T-helper 1 cell treated with Interleukin-12 subunit alpha and Interleukin-12 subunit beta and Interleukin-4 antibody, amounts not matched to agents 30 μg/mL and 1 μg/mL, for 36 hours (primary cell): ENCODE results near the gene GNAQ.
A peak's percentile ranks its signal among the peaks of the same experiment; 100 is the strongest.

Experiments
- H3K27ac Mint-ChIP-seq: one replicate; pipeline ENCODE4 v1.8.0; 2021; ENCODE audit warnings: mild to moderate bottlenecking, mixed read lengths
- H3K27me3 Mint-ChIP-seq: one replicate; pipeline ENCODE4 v1.8.0; 2021; ENCODE audit warnings: low read depth, mixed read lengths
- H3K36me3 Mint-ChIP-seq: one replicate; pipeline ENCODE4 v1.8.0; 2021; ENCODE audit warnings: low read depth, mixed read lengths
- H3K4me1 Mint-ChIP-seq: one replicate; pipeline ENCODE4 v1.8.0; 2021; ENCODE audit warnings: low read depth, mixed read lengths
- H3K4me3 Mint-ChIP-seq: one replicate; pipeline ENCODE4 v1.8.0; 2021; ENCODE audit warnings: mild to moderate bottlenecking, moderate library complexity, mixed read lengths
- H3K9me3 Mint-ChIP-seq: one replicate; pipeline ENCODE4 v1.8.0; 2021; ENCODE audit warnings: mixed read lengths

GNAQ gene

DNA sequence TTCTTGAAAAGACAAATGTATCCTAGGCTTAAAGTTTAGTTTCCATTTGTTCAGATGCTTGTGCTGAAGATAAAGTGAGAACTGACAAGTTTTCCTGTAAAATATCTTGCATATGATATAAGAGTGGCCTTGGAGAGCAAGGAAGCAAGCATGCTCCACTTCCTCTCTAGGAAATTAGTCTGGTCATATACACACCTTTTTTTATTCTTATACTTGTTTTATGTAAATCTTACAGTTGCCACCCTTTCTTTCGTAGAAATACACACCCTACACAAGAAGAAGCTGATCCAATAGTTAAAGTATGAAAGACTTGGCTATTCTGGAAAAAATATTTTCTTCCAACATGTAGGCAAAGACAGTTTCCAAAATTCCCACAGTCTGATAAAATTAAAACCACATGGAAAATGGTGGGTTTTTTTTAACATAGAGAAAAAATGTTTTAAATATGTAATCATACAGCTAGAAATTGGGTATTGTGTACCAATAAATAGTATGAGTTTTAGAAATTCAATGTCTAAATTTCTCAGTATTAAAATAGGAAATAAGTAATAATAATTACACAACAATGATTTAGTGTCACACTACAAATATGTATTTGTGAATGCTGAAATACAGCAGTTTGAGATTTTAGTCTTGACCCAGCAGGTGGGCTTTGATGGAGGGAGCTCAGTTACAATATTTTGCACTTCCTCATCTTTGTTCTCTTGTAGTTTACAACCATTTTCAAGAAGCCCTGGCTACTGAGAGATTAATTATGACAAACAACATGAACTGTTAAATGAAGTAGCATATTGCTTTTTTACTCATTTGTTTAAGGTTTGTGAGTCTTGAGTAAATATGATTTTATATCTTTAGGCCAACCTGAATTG lies 197.8 kb downstream of the GNAQ start:
- no peaks in the 10 kb centered on the region for H3K36me3 Mint-ChIP-seq
- H3K9me3 Mint-ChIP-seq = no peaks in the 10 kb centered on the region
- H3K27me3 Mint-ChIP-seq = no peaks in the 10 kb centered on the region
- peaks cover 9% of the 10 kb centered on the region for H3K4me1 Mint-ChIP-seq
- H3K4me3 Mint-ChIP-seq = no peak overlapping the region
- no peak overlapping the region for H3K27ac Mint-ChIP-seq

DNA sequence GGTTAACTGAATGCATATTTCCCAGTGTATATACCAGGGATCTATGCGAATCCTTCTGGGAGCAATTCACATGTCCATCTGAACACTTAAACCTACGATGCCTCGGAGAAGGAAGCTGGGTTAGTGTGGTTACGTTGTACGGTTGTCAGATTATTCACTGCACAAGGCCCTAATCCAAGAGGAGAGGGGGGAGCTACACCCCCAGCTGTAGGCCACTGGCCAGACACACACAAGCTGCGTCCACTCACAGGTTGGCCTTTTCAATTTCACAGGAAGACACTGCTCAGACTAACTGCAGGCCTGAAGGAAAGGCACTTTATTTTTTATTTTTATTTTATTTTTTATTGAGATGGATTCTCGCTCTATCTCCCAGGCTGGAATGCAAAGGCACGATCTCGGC lies 199.0 kb downstream of the GNAQ start:
- H3K9me3 Mint-ChIP-seq = no peaks in the 10 kb centered on the region
- peaks cover 12% of the 10 kb centered on the region for H3K4me1 Mint-ChIP-seq
- no peaks in the 10 kb centered on the region for H3K36me3 Mint-ChIP-seq
- H3K27me3 Mint-ChIP-seq = no peaks in the 10 kb centered on the region
- no peak overlapping the region for H3K4me3 Mint-ChIP-seq
- no peak overlapping the region for H3K27ac Mint-ChIP-seq

- Mint-ChIP-seq H3K36me3 (no peaks in the 10 kb centered on the region), H3K27me3 (no peaks in the 10 kb centered on the region), H3K4me3 (no peak overlapping the region), H3K27ac (no peak overlapping the region), H3K4me1 (peaks cover 18% of the 10 kb centered on the region), H3K9me3 (no peaks in the 10 kb centered on the region)
Measured at GRCh38 chr9:77831781-77832180, 199.8 kb downstream of the GNAQ start.

GRCh38 chr9:77830618-77831285 lies 200.9 kb downstream of the GNAQ start:
- H3K27me3 Mint-ChIP-seq = no peaks in the 10 kb centered on the region
- H3K9me3 Mint-ChIP-seq = no peaks in the 10 kb centered on the region
- H3K36me3 Mint-ChIP-seq = no peaks in the 10 kb centered on the region
- H3K4me3 Mint-ChIP-seq = no peak overlapping the region
- H3K4me1 Mint-ChIP-seq = peaks cover 18% of the 10 kb centered on the region
- no peak overlapping the region for H3K27ac Mint-ChIP-seq

DNA sequence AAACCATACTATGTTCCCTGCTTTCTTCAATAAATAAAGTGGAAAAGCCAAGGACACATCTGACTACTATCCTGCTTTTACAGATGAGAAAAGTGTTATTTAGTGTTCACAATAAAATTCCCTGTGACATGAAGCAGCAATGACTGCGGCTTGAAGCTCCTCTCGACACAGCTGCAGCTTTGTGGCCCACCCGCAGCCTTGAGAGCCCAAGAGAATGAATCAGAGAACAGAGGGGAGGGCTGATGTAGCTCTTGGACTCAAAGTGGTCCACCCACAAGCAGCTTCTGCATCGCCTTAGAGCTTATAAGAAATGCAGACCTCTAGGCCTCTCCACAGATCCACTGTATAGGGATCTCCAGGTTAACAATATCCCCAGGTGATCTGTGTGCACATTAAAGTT lies 202.2 kb downstream of the GNAQ start:
- Mint-ChIP-seq H3K27me3 (no peaks in the 10 kb centered on the region), H3K4me1 (peaks cover 15% of the 10 kb centered on the region)

DNA sequence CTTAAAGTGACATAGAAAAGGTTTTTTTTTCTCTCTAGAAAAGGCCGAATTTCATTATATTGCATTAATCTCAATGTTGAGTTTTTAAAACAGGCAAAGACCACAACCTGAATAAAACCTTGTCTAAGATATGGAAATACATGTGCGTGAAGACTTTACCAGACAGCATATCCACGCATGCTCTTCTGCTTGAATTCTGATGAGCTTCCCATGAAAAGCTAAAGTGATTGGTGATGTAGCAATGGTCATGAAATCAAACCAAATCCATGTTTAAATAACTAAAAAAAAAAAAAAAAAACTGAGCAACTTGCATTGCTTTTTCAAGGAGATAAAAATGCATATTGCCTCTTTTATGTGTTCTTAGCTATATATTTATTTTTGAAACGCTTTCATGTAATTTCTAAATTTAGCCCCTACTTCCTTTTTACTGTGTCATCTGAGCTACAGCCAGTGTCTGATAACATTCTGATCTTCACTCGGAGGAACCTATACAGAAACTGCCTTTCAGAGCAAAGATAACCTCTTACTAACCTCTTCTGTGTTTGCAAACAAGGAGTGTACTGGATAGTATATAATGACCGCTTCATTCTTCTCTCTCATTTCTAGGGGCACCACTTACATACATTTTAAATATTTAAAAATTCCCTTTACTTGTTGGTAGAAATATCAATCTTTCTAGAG lies 204.4 kb downstream of the GNAQ start:
- Mint-ChIP-seq H3K9me3 (no peaks in the 10 kb centered on the region), H3K4me3 (no peak overlapping the region), H3K27me3 (no peaks in the 10 kb centered on the region), H3K4me1 (peaks cover 17% of the 10 kb centered on the region), H3K36me3 (peaks cover 2% of the 10 kb centered on the region), H3K27ac (no peak overlapping the region)

More for the DNA sequence above, 202.2 kb downstream of the GNAQ start:
- Mint-ChIP-seq H3K27ac (no peak overlapping the region), H3K4me3 (no peak overlapping the region), H3K36me3 (no peaks in the 10 kb centered on the region), H3K9me3 (no peaks in the 10 kb centered on the region)

- H3K9me3 Mint-ChIP-seq = no peaks in the 10 kb centered on the region
- H3K4me1 Mint-ChIP-seq = peaks cover 17% of the 10 kb centered on the region
Measured at GRCh38 chr9:77826621-77827020, 205.0 kb downstream of the GNAQ start.

DNA sequence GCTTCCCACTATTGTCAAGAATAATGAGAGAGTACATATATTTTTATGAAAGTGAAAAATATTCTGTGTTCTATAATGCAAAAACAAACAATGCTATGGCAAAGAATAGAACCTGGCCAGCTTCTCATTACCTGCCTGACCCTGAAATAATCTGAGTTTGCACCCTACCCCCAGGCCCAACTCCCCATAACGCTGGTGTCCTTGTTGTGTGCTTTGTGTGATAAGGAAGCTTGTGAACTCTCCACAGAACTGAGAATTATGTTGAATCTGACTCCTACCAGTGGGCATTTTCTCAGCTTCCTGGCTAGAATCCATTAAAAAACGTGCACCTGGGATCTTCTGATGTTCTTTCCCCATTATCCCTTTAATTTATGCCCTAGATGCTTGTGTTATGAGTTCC lies 205.5 kb downstream of the GNAQ start:
- no peak overlapping the region for H3K27ac Mint-ChIP-seq

More at GRCh38 chr9:77826621-77827020, 205.0 kb downstream of the GNAQ start:
- no peaks in the 10 kb centered on the region for H3K27me3 Mint-ChIP-seq
- no peak overlapping the region for H3K4me3 Mint-ChIP-seq
- peaks cover 2% of the 10 kb centered on the region for H3K36me3 Mint-ChIP-seq
- no peak overlapping the region for H3K27ac Mint-ChIP-seq

DNA sequence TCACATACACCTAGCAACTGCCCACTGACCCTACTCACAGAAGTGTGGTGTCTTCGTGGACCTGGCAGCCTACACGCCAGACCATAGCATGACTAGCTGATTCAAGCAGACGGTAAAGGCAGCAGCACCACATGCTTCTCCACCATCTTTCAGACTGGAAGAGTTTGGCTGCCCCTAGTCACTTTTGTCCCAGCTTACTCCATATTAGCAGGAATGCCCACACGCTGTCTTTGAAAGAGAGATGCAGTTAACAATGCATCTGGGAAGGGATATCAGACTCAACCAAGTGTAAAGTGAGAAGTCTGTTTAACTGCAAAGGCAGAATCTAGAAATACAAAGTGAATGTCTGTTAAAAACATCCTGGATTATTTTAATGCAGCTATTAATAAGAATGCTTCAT lies 206.2 kb downstream of the GNAQ start:
- H3K36me3 Mint-ChIP-seq = peaks cover 2% of the 10 kb centered on the region
- no peaks in the 10 kb centered on the region for H3K9me3 Mint-ChIP-seq
- H3K4me1 Mint-ChIP-seq = peaks cover 17% of the 10 kb centered on the region
- H3K27ac Mint-ChIP-seq = no peak overlapping the region
- H3K27me3 Mint-ChIP-seq = no peaks in the 10 kb centered on the region
- no peak overlapping the region for H3K4me3 Mint-ChIP-seq

More for the DNA sequence above, 205.5 kb downstream of the GNAQ start:
- H3K9me3 Mint-ChIP-seq = no peaks in the 10 kb centered on the region
- no peak overlapping the region for H3K4me3 Mint-ChIP-seq
- peaks cover 2% of the 10 kb centered on the region for H3K36me3 Mint-ChIP-seq
- H3K4me1 Mint-ChIP-seq = peaks cover 17% of the 10 kb centered on the region
- no peaks in the 10 kb centered on the region for H3K27me3 Mint-ChIP-seq

- Mint-ChIP-seq H3K9me3 (no peaks in the 10 kb centered on the region), H3K4me3 (no peak overlapping the region), H3K27me3 (no peaks in the 10 kb centered on the region), H3K4me1 (peaks cover 19% of the 10 kb centered on the region), H3K36me3 (peaks cover 4% of the 10 kb centered on the region), H3K27ac (peak overlapping the region; percentile 49)
Measured at GRCh38 chr9:77820293-77820954, 211.2 kb downstream of the GNAQ start.

DNA sequence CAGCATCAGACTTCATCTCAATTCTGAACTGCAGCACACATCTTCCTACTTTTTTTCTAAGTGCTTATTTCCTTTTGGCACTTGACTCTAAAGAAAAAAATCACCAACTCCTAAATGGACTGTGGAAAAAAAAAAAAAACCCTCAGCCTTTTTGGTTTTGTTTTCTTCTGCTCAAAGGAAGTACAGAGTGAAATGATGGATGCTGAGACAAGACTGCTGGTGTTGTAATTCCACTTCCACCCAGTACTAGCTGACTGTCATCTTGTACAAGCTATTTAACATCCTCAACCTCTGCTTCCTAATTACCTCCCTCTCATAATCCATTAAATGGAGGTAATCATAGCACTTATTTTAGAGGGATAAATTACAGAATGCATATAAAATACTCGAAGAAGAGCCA lies 212.0 kb downstream of the GNAQ start:
- Mint-ChIP-seq H3K27ac (no peak overlapping the region), H3K36me3 (peaks cover 6% of the 10 kb centered on the region), H3K4me3 (no peak overlapping the region), H3K4me1 (peaks cover 19% of the 10 kb centered on the region), H3K9me3 (no peaks in the 10 kb centered on the region), H3K27me3 (no peaks in the 10 kb centered on the region)

GRCh38 chr9:77817590-77818311 lies 213.9 kb downstream of the GNAQ start:
- Mint-ChIP-seq H3K9me3 (no peaks in the 10 kb centered on the region), H3K4me3 (no peak overlapping the region)

DNA sequence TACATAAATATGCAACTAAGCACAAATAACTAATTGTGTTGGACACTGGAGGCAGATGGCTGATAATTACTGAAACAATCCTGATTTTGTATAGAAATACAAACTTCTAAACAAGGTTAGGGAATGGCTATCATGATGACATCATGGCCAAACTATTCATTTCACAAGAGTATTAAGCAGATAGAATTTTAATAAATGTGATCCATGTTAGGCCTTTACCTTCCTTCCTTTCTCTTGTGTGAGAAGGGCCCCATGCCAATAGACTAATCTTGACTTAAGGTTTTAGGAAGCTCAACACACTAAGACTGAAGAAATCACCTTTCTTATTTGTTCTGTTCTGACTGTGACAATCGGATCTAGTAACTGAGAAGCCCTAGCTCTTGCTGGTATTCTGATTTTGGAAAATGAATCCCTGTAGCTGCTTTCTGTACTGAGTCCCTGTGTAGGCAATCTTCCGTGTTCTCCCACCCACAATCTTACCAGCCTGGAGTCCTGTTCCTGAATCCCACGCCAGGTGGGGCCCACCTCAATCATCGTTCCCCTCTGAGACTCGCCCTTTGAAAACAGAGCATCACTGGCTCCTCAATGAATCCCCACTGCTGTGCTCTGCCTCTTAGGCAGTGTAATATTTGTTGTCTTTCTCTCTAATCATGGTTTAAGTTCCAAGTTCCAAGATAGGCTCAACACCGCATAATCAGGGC lies 214.8 kb downstream of the GNAQ start:
- Mint-ChIP-seq H3K27ac (no peak overlapping the region), H3K36me3 (peaks cover 11% of the 10 kb centered on the region), H3K27me3 (no peaks in the 10 kb centered on the region), H3K9me3 (no peaks in the 10 kb centered on the region), H3K4me1 (peaks cover 17% of the 10 kb centered on the region), H3K4me3 (no peak overlapping the region)

More at GRCh38 chr9:77817590-77818311, 213.9 kb downstream of the GNAQ start:
- peaks cover 11% of the 10 kb centered on the region for H3K36me3 Mint-ChIP-seq
- H3K27me3 Mint-ChIP-seq = no peaks in the 10 kb centered on the region
- H3K4me1 Mint-ChIP-seq = peaks cover 17% of the 10 kb centered on the region
- H3K27ac Mint-ChIP-seq = no peak overlapping the region
